GM12878 (cell line): ENCODE data around the gene ADCY5. TPM values are rescaled to one million over a fixed set of nuclear protein-coding genes. Genes with fewer than 3 reads are reported as not detected.

Experiments used
- ATAC-seq: fragments of 200-7000 bp; cut with Tn5 transposase; 3 replicates; pipeline ENCODE4 v1.9.1; 2020; ENCODE audit warnings: mild to moderate bottlenecking, moderate library complexity
- BruUV-seq: library from RNA; stranded (reverse); fragments of 400-500 nt; replicated peaks from 2 replicates; lab custom pipeline; 2021; lab: Mats Ljungman, UMichigan
- CTCF ChIA-PET: fragments of 300-600 bp; sonication (Branson Sonifier 250); formaldehyde crosslinking; extraction: SDS; loops from one replicate; lab custom pipeline; 2021; ENCODE audit warnings: inconsistent platforms; lab: Yijun Ruan, JAX
- POLR2A ChIA-PET: fragments of 350-600 bp; formaldehyde crosslinking; extraction: SDS; loops from one replicate; lab custom pipeline; 2021; ENCODE audit warnings: inconsistent platforms; lab: Charles Lee
- RAD21 ChIA-PET: fragments of 300-600 bp; sonication (Branson Sonifier 250); formaldehyde crosslinking; loops from one replicate; lab custom pipeline; 2023; ENCODE audit warnings: antibody characterized with exemption; ENCODE audit not compliant: unreplicated experiment; lab: Charles Lee
- SMC1A ChIA-PET: fragments of 300-600 bp; sonication (Branson Sonifier 250); formaldehyde crosslinking; loops from one replicate; lab custom pipeline; 2023; ENCODE audit not compliant: unreplicated experiment, uncharacterized antibody; lab: Charles Lee
- DNase-seq: peaks from one replicate; pipeline ENCODE4 v3.0.0-alpha.2; 2011; ENCODE audit warnings: low read depth, low spot score
- FAIRE-seq: peaks from 3 replicates; lab custom pipeline; 2011; peaks lifted over from hg19 to GRCh38; lab: Jason Lieb, UNC
- H2AFZ ChIP-seq: 2 replicates; pipeline ENCODE4 v1.6.0; 2011; ENCODE audit warnings: low read depth, low read length, control low read depth; ENCODE audit not compliant: control insufficient read depth
- H3K27ac ChIP-seq: 2 replicates; pipeline ENCODE4 v1.5.1; 2011; ENCODE audit warnings: control low read depth; ENCODE audit not compliant: control insufficient read depth, insufficient read depth
- H3K27me3 ChIP-seq, 2 experiments: replicated peaks in 1 of 2; 2 replicates each; pipeline versions ENCODE4 v1.6.0 to v1.6.1; 2011; ENCODE audit warnings: low read length in 1 of 2; ENCODE audit not compliant: control insufficient read depth in 2 of 2, insufficient read depth in 2 of 2
- H3K36me3 ChIP-seq, 2 experiments: 2 replicates each; pipeline ENCODE4 v1.5.1; 2011; ENCODE audit warnings: low read length in 1 of 2; ENCODE audit not compliant: control insufficient read depth in 2 of 2, insufficient read depth in 2 of 2
- H3K4me1 ChIP-seq: 2 replicates; pipeline ENCODE4 v1.6.1; 2011; ENCODE audit warnings: mild to moderate bottlenecking, low read length, moderate library complexity, mixed read lengths; ENCODE audit not compliant: control insufficient read depth, insufficient read depth
- H3K4me2 ChIP-seq: 2 replicates; pipeline ENCODE4 v1.6.0; 2011; ENCODE audit warnings: control low read depth; ENCODE audit not compliant: control insufficient read depth, insufficient read depth
- H3K4me3 ChIP-seq: fragments of 200-600 bp; sonication (generic); 2 replicates; pipeline ENCODE4 v1.5.1; 2016
- H3K79me2 ChIP-seq: 2 replicates; pipeline ENCODE4 v1.6.0; 2011; ENCODE audit warnings: low read length; ENCODE audit not compliant: control insufficient read depth, insufficient read depth
- H3K9ac ChIP-seq: 2 replicates; pipeline ENCODE4 v1.8.0; 2011; ENCODE audit warnings: low read length, control low read depth, mixed read lengths; ENCODE audit not compliant: control insufficient read depth, insufficient read depth
- H3K9me3 ChIP-seq: replicated peaks from 3 replicates; pipeline ENCODE4 v1.5.1; 2011; ENCODE audit warnings: mild to moderate bottlenecking, low read length; ENCODE audit not compliant: control insufficient read depth, insufficient read depth
- H4K20me1 ChIP-seq: 2 replicates; pipeline ENCODE4 v1.6.0; 2011; ENCODE audit not compliant: control insufficient read depth, insufficient read depth
- CBFB ChIP-seq: IDR thresholded peaks from 2 replicates; pipeline ENCODE4 v1.6.1; 2016; ENCODE audit warnings: antibody characterized with exemption, low read depth
- PAX5 ChIP-seq: IDR thresholded peaks from 2 replicates; pipeline ENCODE4 v1.6.1; 2011; ENCODE audit warnings: low read depth, low read length, borderline replicate concordance
- WGBS: methylation state at CpG from one replicate; pipeline ENCODE4 v1.1.6; 2016; ENCODE audit warnings: low lambda C conversion rate; ENCODE audit not compliant: insufficient replicate concordance, insufficient coverage; ENCODE audit errors: missing lambda C conversion rate; 5-methylcytosine and 5-hydroxymethylcytosine counted together
- in situ Hi-C: fragments of 300-500 bp; cut with MboI; formaldehyde crosslinking; loops from 9 replicates; pipeline ENCODE4 v1.14.3; 2018; ENCODE audit warnings: mixed read lengths
- intact Hi-C: fragments of 100-400 bp; cut with micrococcal nuclease; formaldehyde crosslinking; loops from one replicate; pipeline ENCODE4 v1.14.2; 2022; ENCODE audit not compliant: unreplicated experiment
- polyA plus RNA-seq, 11 experiments: library from polyadenylated mRNA; depleted of rRNA in 4 of 11; unstranded in 6 of 11; stranded (reverse) in 5 of 11; fragments of >200 nt; fragmentation: Nextera tagmentation in 4 of 11; fragmentation: Illumina TruSeq in 1 of 11; extraction: Ambion mirVana in 4 of 11; extraction: Trizol in 1 of 11; gene quantifications; 1 replicate in 1 of 11; 2 replicates in 10 of 11; pipeline versions ENCODE4 v1.2.1 to v1.2.3, GENCODE V29; 2011 to 2016; ENCODE audit warnings: inconsistent platforms in 2 of 11, missing spikeins in 2 of 11, low read depth in 1 of 11
- total RNA-seq, 4 experiments: library from RNA; depleted of rRNA in 3 of 4; stranded (reverse); fragments of >200 nt in 3 of 4; fragmentation: Illumina TruSeq in 1 of 4; extraction: Trizol in 1 of 4; gene quantifications; 2 replicates each; pipeline versions ENCODE4 v1.2.1 to v1.2.3, GENCODE V29; 2013 to 2021
- TF ChIP-seq, protein P1 (sequence below): fragments of 450-650 bp; IDR thresholded peaks from 2 replicates; pipeline ENCODE4 v1.6.1; 2016; ENCODE audit warnings: mild to moderate bottlenecking, moderate library complexity, borderline replicate concordance
- TF ChIP-seq, protein P2 (sequence below): fragments of 450-650 bp; IDR thresholded peaks from 2 replicates; pipeline ENCODE4 v1.6.1; 2017; ENCODE audit warnings: mild to moderate bottlenecking, moderate library complexity

Gene ADCY5
- total and polyA plus RNA-seq, 10 of the 15 experiments (the other 5 are each of a cell fraction or from before 2014, with no cell fraction given), result under 0.01 to 0.24 (median 0.02) TPM; not detected in 4

DNA sequence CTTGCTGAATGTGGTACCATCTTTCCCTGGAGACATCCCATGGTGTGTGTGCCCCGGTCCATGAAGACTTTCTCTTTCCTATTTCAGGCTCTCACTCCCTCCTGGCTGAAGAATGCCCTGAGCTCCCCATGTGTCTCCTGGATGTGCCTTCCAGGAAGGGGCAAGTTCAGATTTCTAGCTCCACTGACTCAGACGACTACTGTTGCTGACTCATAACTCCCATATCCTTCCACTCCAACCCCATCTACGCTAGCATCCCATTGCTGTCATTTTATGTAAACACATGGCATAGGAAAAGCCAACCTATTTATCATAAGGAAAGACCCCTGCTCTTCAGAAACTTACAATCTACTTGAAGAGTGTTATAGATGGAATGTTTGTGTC is 95.0 kb downstream of the ADCY5 start (continued):
- TF ChIP-seq, protein P1, sequence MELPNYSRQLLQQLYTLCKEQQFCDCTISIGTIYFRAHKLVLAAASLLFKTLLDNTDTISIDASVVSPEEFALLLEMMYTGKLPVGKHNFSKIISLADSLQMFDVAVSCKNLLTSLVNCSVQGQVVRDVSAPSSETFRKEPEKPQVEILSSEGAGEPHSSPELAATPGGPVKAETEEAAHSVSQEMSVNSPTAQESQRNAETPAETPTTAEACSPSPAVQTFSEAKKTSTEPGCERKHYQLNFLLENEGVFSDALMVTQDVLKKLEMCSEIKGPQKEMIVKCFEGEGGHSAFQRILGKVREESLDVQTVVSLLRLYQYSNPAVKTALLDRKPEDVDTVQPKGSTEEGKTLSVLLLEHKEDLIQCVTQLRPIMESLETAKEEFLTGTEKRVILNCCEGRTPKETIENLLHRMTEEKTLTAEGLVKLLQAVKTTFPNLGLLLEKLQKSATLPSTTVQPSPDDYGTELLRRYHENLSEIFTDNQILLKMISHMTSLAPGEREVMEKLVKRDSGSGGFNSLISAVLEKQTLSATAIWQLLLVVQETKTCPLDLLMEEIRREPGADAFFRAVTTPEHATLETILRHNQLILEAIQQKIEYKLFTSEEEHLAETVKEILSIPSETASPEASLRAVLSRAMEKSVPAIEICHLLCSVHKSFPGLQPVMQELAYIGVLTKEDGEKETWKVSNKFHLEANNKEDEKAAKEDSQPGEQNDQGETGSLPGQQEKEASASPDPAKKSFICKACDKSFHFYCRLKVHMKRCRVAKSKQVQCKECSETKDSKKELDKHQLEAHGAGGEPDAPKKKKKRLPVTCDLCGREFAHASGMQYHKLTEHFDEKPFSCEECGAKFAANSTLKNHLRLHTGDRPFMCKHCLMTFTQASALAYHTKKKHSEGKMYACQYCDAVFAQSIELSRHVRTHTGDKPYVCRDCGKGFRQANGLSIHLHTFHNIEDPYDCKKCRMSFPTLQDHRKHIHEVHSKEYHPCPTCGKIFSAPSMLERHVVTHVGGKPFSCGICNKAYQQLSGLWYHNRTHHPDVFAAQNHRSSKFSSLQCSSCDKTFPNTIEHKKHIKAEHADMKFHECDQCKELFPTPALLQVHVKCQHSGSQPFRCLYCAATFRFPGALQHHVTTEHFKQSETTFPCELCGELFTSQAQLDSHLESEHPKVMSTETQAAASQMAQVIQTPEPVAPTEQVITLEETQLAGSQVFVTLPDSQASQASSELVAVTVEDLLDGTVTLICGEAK, result no peak

DNA sequence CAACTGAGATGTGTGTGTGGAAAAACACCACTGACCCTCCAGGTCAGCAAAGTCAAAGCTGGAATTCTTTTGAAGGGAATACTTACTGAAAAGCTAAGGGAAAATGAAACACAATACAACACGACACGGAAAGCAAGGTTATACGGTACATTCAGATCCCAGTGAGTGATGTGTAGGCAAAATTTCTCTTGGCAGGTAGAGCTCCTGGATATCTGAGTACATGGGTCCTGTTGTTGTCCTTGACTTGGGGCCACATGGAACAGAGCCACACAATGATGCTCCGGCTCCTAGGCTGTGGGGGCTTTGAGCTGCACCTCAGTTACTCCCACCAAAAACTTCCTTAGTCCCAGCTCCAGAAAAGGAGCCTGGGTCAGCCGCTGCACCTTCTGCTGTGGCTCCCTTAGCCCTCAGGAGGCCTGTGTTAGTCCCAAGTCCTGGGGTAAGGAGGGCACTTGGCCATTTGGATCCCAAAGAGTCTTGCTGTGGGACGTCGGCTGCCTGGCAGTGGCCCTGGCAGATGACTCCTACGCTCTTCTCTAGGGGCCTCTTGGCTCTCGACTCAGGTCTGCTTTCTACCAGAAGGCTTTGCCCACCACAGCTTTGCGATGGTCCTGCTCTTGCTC is 95.6 kb downstream of the ADCY5 start:
- H2AFZ ChIP-seq, result no peak overlapping the region
- no peak overlapping the region for H3K27ac ChIP-seq
- H3K4me3 ChIP-seq, result no peak overlapping the region
- H3K9ac ChIP-seq, result no peak overlapping the region
- CTCF ChIA-PET, result interaction anchor here (1.0 to 1.3 kb wide), 2 partner anchors 12 to 34 kb away, joined by 3 to 4 read pairs; no protein-coding TSS in a partner anchor
- no peak overlapping the region for H3K4me2 ChIP-seq
- peaks cover 0 to 3% of the 10 kb centered on the region in 2 experiments; a peak in 1 of 4 replicates for H3K27me3 ChIP-seq
- no peak for ATAC-seq
- TF ChIP-seq PAX5 (no peak), CBFB (no peak)
- TF ChIP-seq, protein P2, sequence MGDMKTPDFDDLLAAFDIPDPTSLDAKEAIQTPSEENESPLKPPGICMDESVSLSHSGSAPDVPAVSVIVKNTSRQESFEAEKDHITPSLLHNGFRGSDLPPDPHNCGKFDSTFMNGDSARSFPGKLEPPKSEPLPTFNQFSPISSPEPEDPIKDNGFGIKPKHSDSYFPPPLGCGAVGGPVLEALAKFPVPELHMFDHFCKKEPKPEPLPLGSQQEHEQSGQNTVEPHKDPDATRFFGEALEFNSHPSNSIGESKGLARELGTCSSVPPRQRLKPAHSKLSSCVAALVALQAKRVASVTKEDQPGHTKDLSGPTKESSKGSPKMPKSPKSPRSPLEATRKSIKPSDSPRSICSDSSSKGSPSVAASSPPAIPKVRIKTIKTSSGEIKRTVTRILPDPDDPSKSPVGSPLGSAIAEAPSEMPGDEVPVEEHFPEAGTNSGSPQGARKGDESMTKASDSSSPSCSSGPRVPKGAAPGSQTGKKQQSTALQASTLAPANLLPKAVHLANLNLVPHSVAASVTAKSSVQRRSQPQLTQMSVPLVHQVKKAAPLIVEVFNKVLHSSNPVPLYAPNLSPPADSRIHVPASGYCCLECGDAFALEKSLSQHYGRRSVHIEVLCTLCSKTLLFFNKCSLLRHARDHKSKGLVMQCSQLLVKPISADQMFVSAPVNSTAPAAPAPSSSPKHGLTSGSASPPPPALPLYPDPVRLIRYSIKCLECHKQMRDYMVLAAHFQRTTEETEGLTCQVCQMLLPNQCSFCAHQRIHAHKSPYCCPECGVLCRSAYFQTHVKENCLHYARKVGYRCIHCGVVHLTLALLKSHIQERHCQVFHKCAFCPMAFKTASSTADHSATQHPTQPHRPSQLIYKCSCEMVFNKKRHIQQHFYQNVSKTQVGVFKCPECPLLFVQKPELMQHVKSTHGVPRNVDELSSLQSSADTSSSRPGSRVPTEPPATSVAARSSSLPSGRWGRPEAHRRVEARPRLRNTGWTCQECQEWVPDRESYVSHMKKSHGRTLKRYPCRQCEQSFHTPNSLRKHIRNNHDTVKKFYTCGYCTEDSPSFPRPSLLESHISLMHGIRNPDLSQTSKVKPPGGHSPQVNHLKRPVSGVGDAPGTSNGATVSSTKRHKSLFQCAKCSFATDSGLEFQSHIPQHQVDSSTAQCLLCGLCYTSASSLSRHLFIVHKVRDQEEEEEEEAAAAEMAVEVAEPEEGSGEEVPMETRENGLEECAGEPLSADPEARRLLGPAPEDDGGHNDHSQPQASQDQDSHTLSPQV, result no peak
- no peak for FAIRE-seq
- no peaks in the 10 kb centered on the region for H3K9me3 ChIP-seq
- no peaks in the 10 kb centered on the region for H4K20me1 ChIP-seq
- SMC1A ChIA-PET, result no interaction called here
- RAD21 ChIA-PET, result no interaction called here
- intact Hi-C loops (no loop called here), in situ Hi-C loops (no loop called here)
- POLR2A ChIA-PET, result no interaction called here
- H3K36me3 ChIP-seq, result no peaks in the 10 kb centered on the region
- BruUV-seq, result no TSS peak
- 56% methylated on average over 10 of the region's 10 CpGs for WGBS
- no peak for DNase-seq
- no peaks in the 10 kb centered on the region for H3K79me2 ChIP-seq
- no peaks in the 10 kb centered on the region for H3K4me1 ChIP-seq
